ENCODE data around the gene UNC93B1. TPM values are rescaled to one million over a fixed set of nuclear protein-coding genes. Genes with fewer than 3 reads are reported as not detected.

The UNC93B1 gene
- total RNA-seq, 1 experiment from 2014 or later, result 23.3 TPM

DNA sequence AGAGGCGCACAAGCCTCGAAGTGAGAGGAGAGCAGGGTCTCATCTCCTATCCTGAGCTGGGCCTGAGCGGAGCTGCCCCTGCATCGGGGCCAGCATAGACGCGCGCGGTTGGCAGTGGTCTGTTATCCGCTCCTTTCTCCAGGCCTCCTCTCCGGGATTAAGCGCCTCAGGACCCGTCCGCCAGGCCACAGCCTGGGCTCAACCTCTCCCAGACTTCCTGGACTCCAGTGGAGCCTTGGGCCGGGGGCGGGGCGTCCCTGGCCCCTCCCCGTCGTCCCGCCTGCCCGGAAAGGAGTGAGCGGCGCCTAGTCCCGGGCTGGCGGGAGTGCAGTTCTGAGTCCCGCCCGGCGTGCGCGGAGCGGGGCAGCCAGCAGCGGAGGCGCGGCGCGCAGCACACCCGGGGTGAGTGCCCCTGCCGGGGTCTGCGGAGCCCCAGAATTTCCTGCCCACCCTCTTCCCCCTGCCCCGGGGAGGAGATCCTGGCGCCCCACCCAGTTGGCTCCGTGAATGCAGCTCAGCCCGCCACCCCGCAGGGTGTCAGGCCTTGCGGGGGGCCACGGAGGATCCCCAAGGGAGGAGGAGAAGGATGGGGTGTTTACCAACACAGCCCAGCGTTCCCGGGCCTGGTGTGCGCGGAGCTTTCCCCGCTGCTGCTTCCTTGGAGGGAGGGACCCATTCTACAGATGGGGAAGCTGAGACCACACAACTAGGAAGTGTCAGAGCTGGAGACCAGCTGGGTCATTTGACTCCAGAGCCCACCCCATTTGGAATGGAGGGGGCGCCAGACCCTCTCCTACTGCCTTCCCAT is 35.0 kb upstream of the UNC93B1 start, which contains the start of gene TCIRG1:
TSS of gene TCIRG1 (plus strand) at position 308 of the 808 bp plus-strand sequence. CDS start 2,247 bp downstream, outside the sequence.
- H3K4me1 ChIP-seq (ENCODE audit: insufficient read depth, low read length), result no peaks in the 10 kb centered on the region; the same call in 1 of the 2 replicates
- H4K8ac ChIP-seq (replicated peaks; ENCODE audit: insufficient read length, low read depth, low read length), result no peak within 1 kb of the TSS
- H2BK20ac ChIP-seq (ENCODE audit: low read depth, low read length, poor library complexity, severe bottlenecking), result no peak within 1 kb of the TSS
- H3K23me2 ChIP-seq (ENCODE audit: insufficient read length, low read depth, low read length, poor library complexity, severe bottlenecking), result no peaks in the 10 kb centered on the region
- H2AFZ ChIP-seq (ENCODE audit: low read length), result no peak within 1 kb of the TSS
- H4K5ac ChIP-seq (ENCODE audit: insufficient read length, low read depth, low read length), result no peak within 1 kb of the TSS
- no peak within 1 kb of the TSS for H2BK12ac ChIP-seq (ENCODE audit: insufficient read length, low read depth, low read length)
- peak within 1 kb of the TSS; percentile 12 for H3K4me2 ChIP-seq (ENCODE audit: insufficient read depth, insufficient read length, low read length)
- TF ChIP-seq, protein P1, sequence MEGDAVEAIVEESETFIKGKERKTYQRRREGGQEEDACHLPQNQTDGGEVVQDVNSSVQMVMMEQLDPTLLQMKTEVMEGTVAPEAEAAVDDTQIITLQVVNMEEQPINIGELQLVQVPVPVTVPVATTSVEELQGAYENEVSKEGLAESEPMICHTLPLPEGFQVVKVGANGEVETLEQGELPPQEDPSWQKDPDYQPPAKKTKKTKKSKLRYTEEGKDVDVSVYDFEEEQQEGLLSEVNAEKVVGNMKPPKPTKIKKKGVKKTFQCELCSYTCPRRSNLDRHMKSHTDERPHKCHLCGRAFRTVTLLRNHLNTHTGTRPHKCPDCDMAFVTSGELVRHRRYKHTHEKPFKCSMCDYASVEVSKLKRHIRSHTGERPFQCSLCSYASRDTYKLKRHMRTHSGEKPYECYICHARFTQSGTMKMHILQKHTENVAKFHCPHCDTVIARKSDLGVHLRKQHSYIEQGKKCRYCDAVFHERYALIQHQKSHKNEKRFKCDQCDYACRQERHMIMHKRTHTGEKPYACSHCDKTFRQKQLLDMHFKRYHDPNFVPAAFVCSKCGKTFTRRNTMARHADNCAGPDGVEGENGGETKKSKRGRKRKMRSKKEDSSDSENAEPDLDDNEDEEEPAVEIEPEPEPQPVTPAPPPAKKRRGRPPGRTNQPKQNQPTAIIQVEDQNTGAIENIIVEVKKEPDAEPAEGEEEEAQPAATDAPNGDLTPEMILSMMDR (conservative IDR thresholded peaks at IDR 0.05), result no peak
- WGBS (ENCODE audit: extremely low coverage, insufficient read length, low lambda C conversion rate), result no CpG with 5 or more reads among the region's 51 CpGs
- Mint-ChIP-seq H3K4me1 (peaks cover 7 to 9% of the 10 kb centered on the region in 2 experiments), H3K36me3 (ENCODE audit: insufficient read depth in 1 of 3, low read depth in 3 of 3) (peaks cover 4 to 17% (median 7%) of the 10 kb centered on the region in 3 experiments; a peak in 5 of 7 replicates), H3K9me3 (no peaks in the 10 kb centered on the region), H3K4me3 (peak within 1 kb of the TSS; percentile 49 to 66; a peak in 4 of 5 replicates), H3K27me3 (ENCODE audit: low read depth) (no peaks in the 10 kb centered on the region), H3K27ac (peak within 1 kb of the TSS; percentile 39 to 92 (median 72); a peak in 2 of 7 replicates)
- no peak within 1 kb of the TSS for H3K27ac ChIP-seq (ENCODE audit: insufficient read length, low read depth, low read length)
- no peak within 1 kb of the TSS for H2BK15ac ChIP-seq (ENCODE audit: low read depth, low read length)
- H2BK5ac ChIP-seq (ENCODE audit: insufficient read length, low read length), result no peak within 1 kb of the TSS
- no peaks in the 10 kb centered on the region for H3K79me1 ChIP-seq (ENCODE audit: insufficient read depth, low read depth, low read length, poor library complexity, severe bottlenecking)
- no peak within 1 kb of the TSS for H2AK5ac ChIP-seq (ENCODE audit: insufficient read length, low read length)
- no peak within 1 kb of the TSS for H4K91ac ChIP-seq (ENCODE audit: insufficient read length, low read depth, low read length)
- H3K9me3 ChIP-seq (ENCODE audit: control insufficient read depth, low read depth, low read length), result no peaks in the 10 kb centered on the region
- peak; percentile 90 for DNase-seq
- no peak within 1 kb of the TSS for H3K9ac ChIP-seq (ENCODE audit: extremely low read depth, insufficient read length, low read length)
- no peak within 1 kb of the TSS for H3K14ac ChIP-seq (ENCODE audit: insufficient read depth, low read length)
- H3T11ph ChIP-seq (ENCODE audit: low read length), result no peak within 1 kb of the TSS
- no peak within 1 kb of the TSS for H3K56ac ChIP-seq (ENCODE audit: insufficient read length, low read depth, low read length)
- H4K20me1 ChIP-seq (ENCODE audit: control insufficient read depth, insufficient read depth, insufficient read length), result no peaks in the 10 kb centered on the region
- H3K23ac ChIP-seq (ENCODE audit: insufficient read length, low read depth, low read length), result no peak within 1 kb of the TSS
- no peaks in the 10 kb centered on the region for H3K27me3 ChIP-seq (ENCODE audit: insufficient read depth, low read length)
- H3K18ac ChIP-seq (ENCODE audit: insufficient read length, low read depth, low read length), result no peak within 1 kb of the TSS
- H3K79me2 ChIP-seq (ENCODE audit: insufficient read depth, low read length), result no peaks in the 10 kb centered on the region
- H3K4ac ChIP-seq (ENCODE audit: low read depth, low read length), result no peak within 1 kb of the TSS
- no peak within 1 kb of the TSS for H2BK120ac ChIP-seq (ENCODE audit: low read depth, low read length, poor library complexity, severe bottlenecking)

Data from H9 (cell line).